ENCODE results near the gene PPP4R1.

The PPP4R1 gene

GRCh38 chr18:9506046-9506792, 108.1 kb downstream of the PPP4R1 start:
- no peak for TF ChIP-seq CTCF (IDR thresholded peaks at IDR 0.05; ENCODE audit: low read depth, low read length, missing control alignments)
- no peak overlapping the region for H3K4me3 ChIP-seq (ENCODE audit: low read depth, low read length)
- no peak for DNase-seq (ENCODE audit: low read depth)
